Pancreas (tissue), 10 donors: Measurements from ENCODE around the gene FTO. TPM values are rescaled to one million over a fixed set of nuclear protein-coding genes. Genes with fewer than 3 reads are reported as not detected.

Experiments used
- ATAC-seq, 4 donors: fragments of 200-7000 bp; cut with Tn5 transposase; one replicate each; pipeline versions ENCODE4 v1.8.0 to v1.9.1; 2020; ENCODE audit warnings: mild to moderate bottlenecking in 4 of 4, moderate library complexity in 4 of 4
- DNase-seq, 6 donors: peaks; one replicate each; pipeline ENCODE4 v3.0.0-alpha.2; 2020
- FAIRE-seq: peaks from 2 replicates; lab custom pipeline; 2012; peaks lifted over from hg19 to GRCh38; lab: Jason Lieb, UNC
- H3K27ac ChIP-seq, 4 donors: fragments of 200-600 bp; sonication (generic); 1 replicate in 3 of 4; 2 replicates in 1 of 4; pipeline versions ENCODE4 v1.5.0 to v1.8.0; 2020
- H3K27me3 ChIP-seq, 4 donors: fragments of 200-600 bp; one replicate each; pipeline ENCODE4 v1.8.0; 2021
- H3K36me3 ChIP-seq, 3 donors: fragments of 200-600 bp; sonication (generic) in 1 of 3; one replicate each; pipeline versions ENCODE4 v1.5.0 to v1.8.0; 2020 to 2021
- H3K4me1 ChIP-seq, 3 donors: fragments of 200-600 bp; one replicate each; pipeline ENCODE4 v1.8.0; 2021
- H3K4me3 ChIP-seq, 4 donors: fragments of 200-600 bp; sonication (generic) in 2 of 4; one replicate each; pipeline versions ENCODE4 v1.5.0 to v1.8.0; 2020 to 2021
- H3K9me3 ChIP-seq, 4 donors: fragments of 200-600 bp; one replicate each; pipeline ENCODE4 v1.8.0; 2021
- CTCF ChIP-seq, 4 donors: fragments of 200-600 bp; sonication (generic) in 3 of 4; IDR thresholded peaks; one replicate each; pipeline versions ENCODE4 v1.5.0 to v1.8.0; 2021; ENCODE audit warnings: antibody characterized with exemption in 4 of 4
- WGBS, 2 donors: extraction: QIAGEN DNeasy Blood & Tissue Kit; methylation state at CpG; one replicate each; pipeline ENCODE4 v1.1.7; 2013; 5-methylcytosine and 5-hydroxymethylcytosine counted together
- intact Hi-C, 3 donors: fragments of 100-400 bp; cut with DNase I; formaldehyde crosslinking; loops; one replicate each; pipeline versions ENCODE4 v1.11.1 to v1.14.2; 2022
- polyA plus RNA-seq, 2 donors: library from polyadenylated mRNA; stranded (reverse); fragments of 200-250 nt; gene quantifications; one replicate each; pipeline ENCODE4 v1.2.3, GENCODE V29; 2013
- total RNA-seq, 6 donors: library from RNA; stranded (reverse); fragmentation: NEBNext Ultra II Directional in 4 of 6; extraction: Animal tissue kit (Norgen Biotek cat#: 25700) in 4 of 6; gene quantifications; one replicate each; pipeline versions ENCODE4 v1.2.1 to v1.2.4, GENCODE V29; 2021 to 2023
- donor health status: healthy with polysubstance abuse.
- donor health status: DM: no; HTN: no; CAD: no; lungs with moderate emphysema.
- donor health status: DM: no; HTN: no; CAD: no.
- donor health status: control.
- donor health status: control.
- donor health status: Bipolar disorder and iron deficiency.
- donor health status: DM: yes; HTN: yes; CAD: no.
- donor health status: DM: no; HTN: no; CAD: no.
- donor health status: DM: no; HTN: no; CAD: no.
- donor health status: DM: yes; HTN: yes; CAD: no.

Gene FTO
- total and polyA plus RNA-seq, 8 donors, result 7.6 to 45.0 (median 31.7) TPM

GRCh38 chr16:53904533-53904932 is 200.6 kb downstream of the FTO start:
- Histone ChIP-seq H3K9me3 (no peaks in the 10 kb centered on the region), H3K4me1 (peaks cover 0 to 8% (median 0%) of the 10 kb centered on the region in 3 donors), H3K27ac (no peak overlapping the region), H3K4me3 (no peak overlapping the region), H3K27me3 (no peaks in the 10 kb centered on the region), H3K36me3 (no peaks in the 10 kb centered on the region)
- FAIRE-seq (no peak), DNase-seq (no peak), ATAC-seq (peak in 1 of 4 donors; percentile 57)
- 83 to 84% methylated on average over 6 of the region's 6 CpGs for WGBS, 2 donors
- intact Hi-C loops, result no loop called here
- TF ChIP-seq CTCF (IDR thresholded peaks at IDR 0.05), result no peak

- Histone ChIP-seq H3K27me3 (no peaks in the 10 kb centered on the region), H3K4me1 (peaks cover 0 to 8% (median 0%) of the 10 kb centered on the region in 3 donors), H3K36me3 (no peaks in the 10 kb centered on the region), H3K9me3 (no peaks in the 10 kb centered on the region), H3K4me3 (no peak overlapping the region), H3K27ac (no peak overlapping the region)
- ATAC-seq, result no peak
- DNase-seq, result no peak
- no peak for FAIRE-seq
- intact Hi-C loops, result no loop called here
- TF ChIP-seq CTCF (IDR thresholded peaks at IDR 0.05), result no peak
These were observed 201.1 kb downstream of the FTO start for GRCh38 chr16:53905028-53905427.

DNA sequence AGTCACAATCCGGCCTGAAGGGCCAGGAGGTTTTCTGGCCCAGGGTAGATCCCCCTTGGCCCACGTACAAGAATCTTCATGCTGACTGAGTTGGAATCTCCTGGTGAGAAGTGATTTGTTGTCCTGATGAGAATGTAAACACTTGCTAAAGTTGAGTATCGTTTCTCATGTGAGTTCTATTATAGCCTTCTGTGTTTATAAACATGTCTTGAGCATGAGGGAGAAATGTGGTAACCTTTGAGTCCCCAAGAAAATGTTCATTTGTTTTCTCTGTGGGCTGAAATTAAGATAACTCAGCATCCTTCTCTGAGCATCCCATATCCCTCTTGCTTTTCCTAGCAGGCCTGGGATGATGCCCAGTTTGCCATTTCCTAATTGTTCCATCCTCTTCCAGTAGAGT is 204.8 kb downstream of the FTO start:
- no peak overlapping the region for H3K27ac ChIP-seq
- 80 to 82% methylated on average over 3 of the region's 3 CpGs for WGBS, 2 donors
- DNase-seq, result no peak
- no peak for TF ChIP-seq CTCF (IDR thresholded peaks at IDR 0.05)
- intact Hi-C loops, result no loop called here
- peaks cover 5 to 12% (median 6%) of the 10 kb centered on the region in 3 donors for H3K4me1 ChIP-seq
- H3K4me3 ChIP-seq, result no peak overlapping the region
- no peaks in the 10 kb centered on the region for H3K9me3 ChIP-seq
- no peak for ATAC-seq
- H3K36me3 ChIP-seq, result no peaks in the 10 kb centered on the region
- no peaks in the 10 kb centered on the region for H3K27me3 ChIP-seq
- FAIRE-seq, result no peak

GRCh38 chr16:53910990-53911389 is 207.0 kb downstream of the FTO start:
- no peak for FAIRE-seq
- Histone ChIP-seq H3K27ac (no peak overlapping the region), H3K36me3 (no peaks in the 10 kb centered on the region), H3K4me1 (peaks cover 5 to 12% (median 6%) of the 10 kb centered on the region in 3 donors), H3K9me3 (no peaks in the 10 kb centered on the region), H3K27me3 (no peaks in the 10 kb centered on the region), H3K4me3 (no peak overlapping the region)
- intact Hi-C loops, result no loop called here
- ATAC-seq, result no peak
- WGBS, 2 donors, result 82 to 85% methylated on average over 7 of the region's 7 CpGs
- no peak for TF ChIP-seq CTCF (IDR thresholded peaks at IDR 0.05)
- no peak for DNase-seq

DNA sequence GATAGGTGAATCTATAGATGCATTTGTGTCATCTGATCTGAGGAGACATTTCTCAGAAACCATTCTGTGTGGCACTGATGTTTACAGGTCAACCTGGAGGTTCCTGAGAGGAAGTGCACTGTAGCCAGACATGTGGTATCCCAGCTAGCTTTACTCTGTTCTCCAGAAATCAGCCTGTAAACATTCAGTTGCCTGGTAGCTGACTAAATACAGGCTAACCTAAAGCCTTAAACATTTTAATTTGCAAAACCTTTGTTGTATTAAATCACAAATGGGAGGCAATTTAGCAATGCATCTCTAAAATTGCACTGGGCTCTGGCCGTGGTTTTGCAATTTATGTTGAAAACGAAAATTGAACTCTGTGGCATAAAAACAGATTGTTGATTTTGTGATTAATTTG is 207.6 kb downstream of the FTO start:
- Histone ChIP-seq H3K27ac (no peak overlapping the region), H3K4me1 (peaks cover 5 to 12% (median 6%) of the 10 kb centered on the region in 3 donors), H3K9me3 (no peaks in the 10 kb centered on the region), H3K36me3 (no peaks in the 10 kb centered on the region), H3K4me3 (no peak overlapping the region), H3K27me3 (no peaks in the 10 kb centered on the region)
- WGBS, 2 donors, result 26 to 33% methylated on average over 2 of the region's 2 CpGs
- intact Hi-C loops, result no loop called here
- no peak for DNase-seq
- TF ChIP-seq CTCF (IDR thresholded peaks at IDR 0.05), result no peak
- no peak for FAIRE-seq
- peak in 1 of 4 donors; percentile 43 for ATAC-seq
